Panc1 (cell line): ENCODE results near the gene PSMB10. TPM values are rescaled to one million over a fixed set of nuclear protein-coding genes. Genes with fewer than 3 reads are reported as not detected.

Experiments used
- ATAC-seq: fragments of 200-7000 bp; cut with Tn5 transposase; 2 replicates; pipeline ENCODE4 v1.9.1; 2020; ENCODE audit warnings: mild to moderate bottlenecking, moderate library complexity
- BruUV-seq: library from RNA; stranded (reverse); fragments of 400-500 nt; replicated peaks from 2 replicates; lab custom pipeline; 2021; lab: Mats Ljungman, UMichigan
- CTCF ChIA-PET: fragments of 300-600 bp; sonication (Branson Sonifier 250); formaldehyde crosslinking; loops from one replicate; lab custom pipeline; 2022; ENCODE audit warnings: antibody characterized with exemption; lab: Charles Lee
- POLR2A ChIA-PET: fragments of 300-600 bp; sonication (Branson Sonifier 250); formaldehyde crosslinking; loops from one replicate; lab custom pipeline; 2022; ENCODE audit warnings: antibody characterized with exemption; lab: Charles Lee
- DNase-seq: peaks from one replicate; pipeline ENCODE4 v3.0.0-alpha.2; 2010; ENCODE audit warnings: low read depth, low spot score
- H3K27ac ChIP-seq: 2 replicates; pipeline ENCODE4 v1.5.1; 2011; ENCODE audit warnings: mild to moderate bottlenecking, low read length, inconsistent platforms
- H3K27me3 ChIP-seq: fragments of 200-500 bp; sonication (Bioruptor generic); 2 replicates; pipeline ENCODE4 v1.6.0; 2014; ENCODE audit warnings: low read length, inconsistent platforms; ENCODE audit not compliant: control insufficient read depth, insufficient read depth
- H3K36me3 ChIP-seq: fragments of 200-500 bp; sonication (Bioruptor generic); 2 replicates; pipeline ENCODE4 v1.5.1; 2014; ENCODE audit warnings: inconsistent platforms, mild to moderate bottlenecking, low read length, moderate library complexity; ENCODE audit not compliant: control insufficient read depth, insufficient read depth
- H3K4me1 ChIP-seq: 2 replicates; pipeline ENCODE4 v1.5.1; 2011; ENCODE audit warnings: inconsistent platforms, mild to moderate bottlenecking, low read length, moderate library complexity; ENCODE audit not compliant: control insufficient read depth, insufficient read depth
- H3K4me3 ChIP-seq, 2 experiments: 2 replicates each; pipeline ENCODE4 v1.5.1; 2011 to 2012; ENCODE audit warnings: low read depth in 2 of 2, low read length in 2 of 2, mild to moderate bottlenecking in 2 of 2, inconsistent platforms in 1 of 2, moderate library complexity in 1 of 2
- H3K9me3 ChIP-seq: fragments of 200-500 bp; sonication (Bioruptor generic); 2 replicates; pipeline ENCODE4 v1.5.1; 2014; ENCODE audit warnings: low read depth, mild to moderate bottlenecking, inconsistent platforms, low read length, moderate library complexity; ENCODE audit not compliant: control insufficient read depth, insufficient read depth
- POLR2AphosphoS5 ChIP-seq: IDR thresholded peaks from 2 replicates; pipeline ENCODE4 v1.6.1; 2012; ENCODE audit warnings: mild to moderate bottlenecking, low read depth, low read length, moderate library complexity
- SIN3A ChIP-seq: IDR thresholded peaks from 2 replicates; pipeline ENCODE4 v1.6.1; 2012; ENCODE audit warnings: low read depth, mild to moderate bottlenecking, low read length, moderate library complexity, borderline replicate concordance; ENCODE audit not compliant: insufficient read depth
- TCF7L2 ChIP-seq: IDR thresholded peaks from 2 replicates; pipeline ENCODE4 v1.6.1; 2011; ENCODE audit warnings: mild to moderate bottlenecking, low read depth, low read length, inconsistent platforms
- in situ Hi-C: cut with HindIII; loops from 2 replicates; pipeline ENCODE4 v1.10.0; 2016; ENCODE audit warnings: low sequenced_read_pairs, low pct_unique_long_range_greater_than_20kb
- intact Hi-C: fragments of 100-400 bp; cut with micrococcal nuclease; formaldehyde crosslinking; loops from one replicate; pipeline ENCODE4 v1.10.0; 2022; ENCODE audit not compliant: unreplicated experiment
- total RNA-seq: library from RNA; stranded (reverse); gene quantifications from one replicate; pipeline ENCODE4 v1.2.1, GENCODE V29; 2021; ENCODE audit not compliant: unreplicated experiment
- TF ChIP-seq, protein P1 (sequence below), 2 experiments: IDR thresholded peaks; 2 replicates each; pipeline ENCODE4 v1.6.1; 2011 to 2012; ENCODE audit warnings: low read depth in 2 of 2, control low read depth in 1 of 2, low read length in 1 of 2, mild to moderate bottlenecking in 1 of 2, moderate library complexity in 1 of 2; ENCODE audit not compliant: insufficient read depth in 1 of 2
- TF ChIP-seq, protein P2 (sequence below): fragments of 450-650 bp; IDR thresholded peaks from 2 replicates; pipeline ENCODE4 v1.5.1; 2017; ENCODE audit warnings: mild to moderate bottlenecking

PSMB10 gene
- total RNA-seq, 1 experiment from 2014 or later: 47.7 TPM

DNA sequence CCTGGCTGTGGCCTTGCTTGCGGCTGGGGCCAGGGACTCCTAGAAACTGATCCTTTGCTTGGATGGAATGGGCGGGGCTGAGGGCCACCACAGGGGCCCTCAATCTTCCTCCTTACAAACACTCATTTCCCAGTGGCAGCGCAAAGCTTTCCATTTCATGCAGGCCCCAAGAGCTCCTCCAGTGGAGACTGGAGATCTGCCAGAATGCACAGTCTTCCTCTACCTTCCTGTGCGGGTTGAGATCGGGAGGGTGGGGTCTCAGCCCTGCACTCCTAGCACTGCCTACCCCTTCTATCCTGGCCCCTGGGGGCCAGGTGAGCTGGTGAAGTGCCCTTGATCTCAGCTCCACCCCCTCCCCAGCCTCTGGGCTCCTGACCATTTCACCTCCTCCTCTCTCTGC is 50.3 kb downstream of the PSMB10 start:
- Histone ChIP-seq H3K36me3 (no peaks in the 10 kb centered on the region), H3K4me3 (no peak overlapping the region), H3K4me1 (no peaks in the 10 kb centered on the region), H3K27ac (no peak overlapping the region), H3K9me3 (no peaks in the 10 kb centered on the region), H3K27me3 (no peaks in the 10 kb centered on the region)
- TF ChIP-seq POLR2AphosphoS5: no peak
- no peak for TF ChIP-seq TCF7L2
- no peak for TF ChIP-seq SIN3A
- TF ChIP-seq, protein P1, sequence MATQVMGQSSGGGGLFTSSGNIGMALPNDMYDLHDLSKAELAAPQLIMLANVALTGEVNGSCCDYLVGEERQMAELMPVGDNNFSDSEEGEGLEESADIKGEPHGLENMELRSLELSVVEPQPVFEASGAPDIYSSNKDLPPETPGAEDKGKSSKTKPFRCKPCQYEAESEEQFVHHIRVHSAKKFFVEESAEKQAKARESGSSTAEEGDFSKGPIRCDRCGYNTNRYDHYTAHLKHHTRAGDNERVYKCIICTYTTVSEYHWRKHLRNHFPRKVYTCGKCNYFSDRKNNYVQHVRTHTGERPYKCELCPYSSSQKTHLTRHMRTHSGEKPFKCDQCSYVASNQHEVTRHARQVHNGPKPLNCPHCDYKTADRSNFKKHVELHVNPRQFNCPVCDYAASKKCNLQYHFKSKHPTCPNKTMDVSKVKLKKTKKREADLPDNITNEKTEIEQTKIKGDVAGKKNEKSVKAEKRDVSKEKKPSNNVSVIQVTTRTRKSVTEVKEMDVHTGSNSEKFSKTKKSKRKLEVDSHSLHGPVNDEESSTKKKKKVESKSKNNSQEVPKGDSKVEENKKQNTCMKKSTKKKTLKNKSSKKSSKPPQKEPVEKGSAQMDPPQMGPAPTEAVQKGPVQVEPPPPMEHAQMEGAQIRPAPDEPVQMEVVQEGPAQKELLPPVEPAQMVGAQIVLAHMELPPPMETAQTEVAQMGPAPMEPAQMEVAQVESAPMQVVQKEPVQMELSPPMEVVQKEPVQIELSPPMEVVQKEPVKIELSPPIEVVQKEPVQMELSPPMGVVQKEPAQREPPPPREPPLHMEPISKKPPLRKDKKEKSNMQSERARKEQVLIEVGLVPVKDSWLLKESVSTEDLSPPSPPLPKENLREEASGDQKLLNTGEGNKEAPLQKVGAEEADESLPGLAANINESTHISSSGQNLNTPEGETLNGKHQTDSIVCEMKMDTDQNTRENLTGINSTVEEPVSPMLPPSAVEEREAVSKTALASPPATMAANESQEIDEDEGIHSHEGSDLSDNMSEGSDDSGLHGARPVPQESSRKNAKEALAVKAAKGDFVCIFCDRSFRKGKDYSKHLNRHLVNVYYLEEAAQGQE (IDR thresholded peaks at IDR 0.05; ENCODE audit: insufficient read depth in 1 of 2, low read depth in 2 of 2, low read length in 1 of 2): no peak
- TF ChIP-seq, protein P2, sequence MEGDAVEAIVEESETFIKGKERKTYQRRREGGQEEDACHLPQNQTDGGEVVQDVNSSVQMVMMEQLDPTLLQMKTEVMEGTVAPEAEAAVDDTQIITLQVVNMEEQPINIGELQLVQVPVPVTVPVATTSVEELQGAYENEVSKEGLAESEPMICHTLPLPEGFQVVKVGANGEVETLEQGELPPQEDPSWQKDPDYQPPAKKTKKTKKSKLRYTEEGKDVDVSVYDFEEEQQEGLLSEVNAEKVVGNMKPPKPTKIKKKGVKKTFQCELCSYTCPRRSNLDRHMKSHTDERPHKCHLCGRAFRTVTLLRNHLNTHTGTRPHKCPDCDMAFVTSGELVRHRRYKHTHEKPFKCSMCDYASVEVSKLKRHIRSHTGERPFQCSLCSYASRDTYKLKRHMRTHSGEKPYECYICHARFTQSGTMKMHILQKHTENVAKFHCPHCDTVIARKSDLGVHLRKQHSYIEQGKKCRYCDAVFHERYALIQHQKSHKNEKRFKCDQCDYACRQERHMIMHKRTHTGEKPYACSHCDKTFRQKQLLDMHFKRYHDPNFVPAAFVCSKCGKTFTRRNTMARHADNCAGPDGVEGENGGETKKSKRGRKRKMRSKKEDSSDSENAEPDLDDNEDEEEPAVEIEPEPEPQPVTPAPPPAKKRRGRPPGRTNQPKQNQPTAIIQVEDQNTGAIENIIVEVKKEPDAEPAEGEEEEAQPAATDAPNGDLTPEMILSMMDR: no peak
- ATAC-seq (no peak), DNase-seq (no peak)
- intact Hi-C loops: no loop called here
- no TSS peak for BruUV-seq
- POLR2A ChIA-PET: interaction anchor here (0.5 kb wide), 1 partner anchor 367 kb away, joined by 3 read pairs; no protein-coding TSS in a partner anchor
- in situ Hi-C loops: no loop called here
- CTCF ChIA-PET: no interaction called here

DNA sequence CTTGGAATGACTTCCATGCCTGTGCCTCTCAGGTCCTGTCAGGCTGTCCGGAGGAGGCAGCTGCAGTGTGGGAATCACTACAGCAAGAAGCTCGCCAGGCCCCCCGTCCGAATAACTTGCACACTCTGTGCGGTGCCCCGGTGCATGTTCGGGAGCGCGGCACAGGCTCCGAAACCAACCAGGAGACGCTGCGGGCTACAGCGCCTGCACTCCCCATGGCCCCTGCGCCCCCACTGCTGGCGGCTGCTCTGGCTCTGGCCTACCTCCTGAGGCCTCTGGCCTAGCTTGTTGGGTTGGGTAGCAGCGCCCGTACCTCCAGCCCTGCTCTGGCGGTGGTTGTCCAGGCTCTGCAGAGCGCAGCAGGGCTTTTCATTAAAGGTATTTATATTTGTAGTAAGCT is 50.7 kb downstream of the PSMB10 start:
- in situ Hi-C loops: no loop called here
- no peak for DNase-seq
- H3K27me3 ChIP-seq: no peaks in the 10 kb centered on the region
- CTCF ChIA-PET: no interaction called here
- no peak for ATAC-seq
- no peak overlapping the region for H3K4me3 ChIP-seq
- TF ChIP-seq TCF7L2: no peak
- TF ChIP-seq, protein P1 (IDR thresholded peaks at IDR 0.05; ENCODE audit: insufficient read depth in 1 of 2, low read depth in 2 of 2, low read length in 1 of 2): no peak
- TF ChIP-seq, protein P2: no peak
- TF ChIP-seq POLR2AphosphoS5: no peak
- TF ChIP-seq SIN3A: no peak
- H3K9me3 ChIP-seq: no peaks in the 10 kb centered on the region
- no peaks in the 10 kb centered on the region for H3K4me1 ChIP-seq
- BruUV-seq: no TSS peak
- POLR2A ChIA-PET: no interaction called here
- H3K36me3 ChIP-seq: no peaks in the 10 kb centered on the region
- intact Hi-C loops: no loop called here
- H3K27ac ChIP-seq: no peak overlapping the region
